Measurements from ENCODE around the gene PXDC1.
"Not testable (repeated sequence)": the region's sequence is repeated elsewhere in the genome, so short reads cannot be mapped to it uniquely, and the experiment has no call there.

The PXDC1 gene

DNA sequence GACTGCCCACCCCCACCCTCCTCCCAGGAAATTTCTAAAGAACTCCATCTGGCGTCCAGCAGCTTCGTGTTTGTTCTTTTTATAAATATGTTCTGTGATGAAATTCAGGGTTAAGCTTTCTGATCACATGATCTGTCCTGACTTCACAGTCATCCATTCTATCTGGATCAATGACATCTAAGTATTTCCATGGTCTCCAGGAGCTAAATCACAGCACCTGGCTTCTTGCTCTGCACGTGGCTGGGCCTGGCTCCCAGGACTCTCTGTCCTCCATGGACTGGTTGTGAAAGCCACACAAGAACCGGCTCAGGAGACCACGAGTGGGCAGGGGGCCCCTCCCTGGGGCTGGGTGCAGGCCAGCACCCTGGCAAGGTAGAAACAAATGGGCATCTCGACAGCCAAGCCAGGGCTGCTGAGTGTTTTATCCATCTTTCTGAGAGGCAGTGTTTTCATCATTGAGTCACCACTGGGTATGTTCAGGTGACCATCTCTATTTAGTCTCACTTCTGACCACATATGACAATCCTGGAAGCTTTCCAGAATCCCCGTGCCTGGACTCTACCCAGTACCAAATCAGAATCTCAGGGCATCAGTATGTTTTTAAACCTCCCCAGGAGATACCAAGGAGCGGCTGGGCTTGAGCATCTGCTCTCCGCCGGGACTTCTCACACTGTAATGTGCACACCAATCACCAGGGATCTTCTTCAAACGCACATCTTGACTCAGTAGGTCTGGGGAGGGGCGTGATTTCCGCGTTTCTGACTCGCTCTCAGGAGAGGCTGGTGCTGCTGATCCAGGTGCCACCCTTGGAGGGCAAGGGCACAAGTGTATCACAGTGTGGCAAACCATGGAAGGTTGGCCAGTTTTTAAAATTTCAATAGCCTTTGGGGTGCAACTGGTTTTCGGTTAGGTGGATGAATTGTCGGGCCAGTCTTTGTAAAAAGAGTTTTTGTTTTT is 31.6 kb upstream of the PXDC1 start:
- DNase-seq (ENCODE audit: low read depth), result peak; percentile 56

GRCh38 chr6:3781504-3781903 is 30.0 kb upstream of the PXDC1 start:
- DNase-seq (ENCODE audit: low read depth), result no peak

GRCh38 chr6:3779574-3779849 is 28.0 kb upstream of the PXDC1 start:
- no peak for DNase-seq (ENCODE audit: low read depth)

DNA sequence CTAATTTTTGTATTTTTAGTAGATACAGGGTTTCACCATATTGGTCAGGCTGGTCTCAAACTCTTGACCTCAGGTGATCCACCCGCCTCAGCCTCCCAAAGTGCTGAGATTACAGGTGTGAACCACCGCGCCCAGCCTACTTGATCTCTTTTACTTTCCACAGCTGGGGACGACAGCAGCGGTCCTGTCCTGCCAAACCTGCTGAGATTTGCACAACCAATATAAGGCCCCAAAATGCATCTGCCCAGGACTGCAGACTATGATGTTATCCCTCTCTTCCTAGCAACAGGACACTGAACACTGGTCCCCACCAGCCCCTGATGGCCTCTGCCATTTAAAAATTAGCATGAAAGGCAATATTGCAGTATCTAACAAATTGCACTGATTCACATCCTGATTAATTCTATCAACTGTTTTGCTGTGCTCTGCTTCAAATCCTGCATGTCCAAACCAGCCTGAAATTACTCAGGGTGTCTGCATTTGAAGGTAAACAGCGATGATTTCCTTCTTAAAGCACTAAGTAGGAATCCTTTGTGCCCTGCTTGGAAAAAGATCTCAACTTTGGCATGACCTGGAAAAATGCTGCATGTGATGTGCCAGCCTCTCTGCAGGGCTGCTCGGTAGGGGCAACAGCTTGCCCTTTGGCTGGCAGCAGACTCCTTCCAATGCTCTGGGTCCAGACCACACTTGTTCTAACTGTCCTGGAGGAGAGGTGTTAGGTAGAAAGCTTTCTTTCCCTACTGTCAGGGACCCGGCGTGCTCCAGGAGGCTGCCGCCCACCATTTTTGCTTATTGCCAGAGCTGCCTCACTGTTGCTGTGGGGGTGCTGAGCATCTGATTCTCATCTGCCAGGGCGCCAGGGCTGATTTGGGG is 27.4 kb upstream of the PXDC1 start:
- no peak for DNase-seq (ENCODE audit: low read depth)

DNA sequence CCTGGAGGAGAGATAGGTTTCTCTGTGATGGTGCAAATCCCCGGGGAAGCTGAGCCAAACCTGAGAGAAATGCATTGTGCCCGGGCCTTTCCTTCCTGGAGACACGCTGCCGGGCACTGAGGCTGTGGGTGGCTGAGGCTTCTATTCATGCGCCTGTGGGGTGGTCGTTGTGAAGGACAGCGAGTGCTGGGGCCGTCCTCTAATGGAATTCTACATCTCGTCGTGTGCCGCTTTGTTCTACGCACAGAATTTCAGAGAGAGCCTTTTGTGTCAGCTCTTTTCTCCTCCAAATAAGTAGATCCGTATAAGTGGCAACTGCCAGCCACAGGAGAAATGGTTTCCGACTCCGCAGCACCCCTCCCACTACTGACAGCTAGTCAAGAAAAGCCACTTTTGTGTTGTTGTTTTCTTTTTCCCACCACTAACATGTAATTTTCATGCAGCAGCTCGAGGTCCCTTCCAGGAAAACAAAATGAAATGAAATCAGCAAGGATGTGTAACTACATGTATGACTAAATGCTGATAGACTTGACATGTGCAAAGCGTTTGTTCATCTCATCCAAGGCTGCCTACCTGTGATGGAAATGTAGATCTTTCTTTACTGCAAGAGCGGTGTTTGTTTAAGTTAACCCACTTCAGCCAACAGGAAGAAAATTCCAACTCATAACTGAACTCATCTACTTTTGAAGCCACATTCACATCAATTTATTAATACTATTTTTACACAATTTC is 26.4 kb upstream of the PXDC1 start:
- DNase-seq (ENCODE audit: low read depth), result no peak

DNA sequence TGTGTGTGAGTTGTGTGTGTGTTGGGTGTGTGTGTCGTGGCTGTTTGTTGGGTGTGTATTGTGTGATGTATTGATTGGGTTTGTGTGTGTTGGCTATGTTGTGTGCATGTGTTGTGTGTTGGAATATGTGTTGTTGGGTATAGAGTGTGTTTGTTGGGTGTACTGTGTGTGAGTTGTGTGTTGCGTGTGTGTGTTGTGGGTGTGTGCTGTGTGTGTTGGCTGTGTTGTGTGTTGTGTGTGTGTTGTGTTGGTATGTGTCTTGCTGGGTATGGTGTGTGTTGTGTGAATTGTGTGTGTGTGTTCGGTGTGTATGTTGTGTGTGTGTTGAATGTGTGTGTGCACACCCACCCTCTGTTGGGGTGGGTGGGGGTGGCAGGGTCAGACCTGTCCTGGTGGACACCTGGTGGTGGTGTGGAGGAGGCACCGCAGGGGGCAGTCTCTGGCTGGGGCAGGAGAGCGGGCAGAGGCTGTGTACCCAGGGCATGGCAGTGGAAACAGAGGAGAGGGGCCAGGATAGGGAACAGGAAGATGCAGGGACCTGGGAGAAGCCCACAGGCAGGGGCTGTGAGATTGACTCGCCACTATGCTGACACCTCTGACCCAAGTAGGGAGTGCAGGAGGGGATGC is 25.5 kb upstream of the PXDC1 start:
- no peak for DNase-seq (ENCODE audit: low read depth)

GRCh38 chr6:3775847-3776246 is 24.3 kb upstream of the PXDC1 start:
- DNase-seq (ENCODE audit: low read depth), result no peak

DNA sequence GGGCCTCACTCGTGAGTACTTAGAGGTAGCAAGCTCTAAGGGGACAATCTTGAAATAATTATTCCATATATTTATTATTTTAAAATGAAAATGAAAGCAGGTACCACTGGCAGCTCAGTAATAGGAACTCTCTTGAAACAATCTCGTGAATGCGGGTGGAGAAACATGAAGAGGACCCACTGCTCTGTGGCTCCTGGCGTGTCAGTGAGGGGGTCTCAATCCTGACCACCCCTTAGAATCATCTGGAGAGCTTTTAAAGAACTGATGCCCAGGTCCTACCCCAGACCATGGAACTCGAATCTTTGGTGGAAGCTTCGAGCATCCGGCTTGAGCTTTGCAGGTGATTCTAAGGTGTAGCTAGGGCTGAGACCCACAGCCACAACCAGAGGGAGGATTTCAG is 23.9 kb upstream of the PXDC1 start:
- DNase-seq (ENCODE audit: low read depth), result no peak

GRCh38 chr6:3773678-3774298 is 22.3 kb upstream of the PXDC1 start:
- DNase-seq (ENCODE audit: low read depth), result peak; percentile 60

DNA sequence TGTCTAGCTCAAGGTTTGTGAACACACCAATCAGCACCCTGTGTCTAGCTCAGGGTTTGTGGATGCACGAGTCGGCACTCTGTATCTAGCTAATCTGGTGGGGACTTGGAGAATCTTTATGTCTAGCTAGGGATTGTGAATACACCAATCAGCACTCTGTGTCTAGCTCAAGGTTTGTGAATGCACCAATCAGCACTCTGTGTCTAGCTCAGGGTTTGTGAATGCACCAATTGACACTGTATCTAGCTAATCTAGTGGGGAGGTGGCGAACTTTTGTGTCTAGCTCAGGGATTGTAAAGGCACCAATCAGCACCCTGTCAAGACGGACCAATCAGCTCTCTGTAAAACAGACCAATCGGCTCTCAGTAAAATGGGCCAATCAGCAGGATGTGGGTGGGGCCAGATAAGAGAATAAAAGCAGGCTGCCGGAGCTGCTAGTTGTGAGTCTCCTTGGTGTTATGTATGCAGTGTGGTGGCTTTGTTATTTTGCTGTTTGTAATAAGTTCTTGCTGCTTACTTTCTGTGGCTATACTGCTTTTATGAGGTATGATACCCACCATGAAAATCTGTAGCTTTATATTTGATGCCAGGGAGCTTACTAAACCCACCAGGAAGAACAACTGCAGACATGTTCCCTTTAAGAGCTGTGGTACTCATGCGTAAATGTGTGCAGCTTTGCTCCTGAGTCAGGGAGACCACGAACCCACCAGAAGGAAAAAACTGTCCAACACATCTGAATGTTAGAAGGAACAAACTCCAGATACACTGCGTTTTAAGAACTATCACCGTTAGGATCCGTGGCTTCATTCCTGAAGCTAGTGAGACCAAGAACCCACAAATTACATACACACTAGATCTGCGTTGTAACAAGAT is 20.9 kb upstream of the PXDC1 start:
- not testable (repeated sequence) for DNase-seq (ENCODE audit: low read depth)

GRCh38 chr6:3771407-3772011 is 20.0 kb upstream of the PXDC1 start:
- DNase-seq (ENCODE audit: low read depth), result no peak

DNA sequence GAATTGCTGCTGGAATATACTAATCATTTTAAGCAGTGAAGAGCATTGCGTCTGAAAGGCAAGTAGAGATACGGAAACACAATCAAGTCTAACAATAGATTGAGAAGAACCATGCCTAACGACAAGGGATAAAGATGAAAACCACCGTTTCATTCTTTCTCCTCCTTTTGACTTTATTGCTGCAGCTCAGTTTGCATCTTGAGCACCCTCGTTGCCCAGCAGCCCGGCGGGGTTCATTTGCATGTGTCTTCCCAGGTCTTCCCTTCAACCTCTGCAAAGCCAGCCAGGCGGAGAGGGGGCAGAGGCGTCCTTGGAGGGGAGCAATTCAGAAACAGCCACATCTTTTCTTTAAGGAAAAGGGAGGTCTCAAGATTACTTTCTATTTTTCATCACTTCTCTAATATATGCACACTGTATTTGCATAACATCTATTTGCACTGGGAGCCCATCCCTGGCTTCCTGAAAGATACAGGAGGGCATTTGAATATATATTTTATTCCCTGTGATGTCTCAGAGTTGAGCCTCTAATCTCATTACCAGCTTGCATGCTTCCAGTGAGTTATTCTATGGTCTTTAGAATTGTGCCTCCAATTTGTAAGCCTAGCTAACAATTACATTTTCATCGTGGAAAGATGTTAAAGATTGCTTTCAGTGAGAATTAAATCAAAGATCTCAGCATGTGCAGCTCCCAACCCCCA is 18.7 kb upstream of the PXDC1 start:
- no peak for DNase-seq (ENCODE audit: low read depth)

GRCh38 chr6:3769610-3770009 is 18.1 kb upstream of the PXDC1 start:
- DNase-seq (ENCODE audit: low read depth), result peak; percentile 67

GRCh38 chr6:3768502-3768901 is 17.0 kb upstream of the PXDC1 start:
- DNase-seq (ENCODE audit: low read depth), result no peak

DNA sequence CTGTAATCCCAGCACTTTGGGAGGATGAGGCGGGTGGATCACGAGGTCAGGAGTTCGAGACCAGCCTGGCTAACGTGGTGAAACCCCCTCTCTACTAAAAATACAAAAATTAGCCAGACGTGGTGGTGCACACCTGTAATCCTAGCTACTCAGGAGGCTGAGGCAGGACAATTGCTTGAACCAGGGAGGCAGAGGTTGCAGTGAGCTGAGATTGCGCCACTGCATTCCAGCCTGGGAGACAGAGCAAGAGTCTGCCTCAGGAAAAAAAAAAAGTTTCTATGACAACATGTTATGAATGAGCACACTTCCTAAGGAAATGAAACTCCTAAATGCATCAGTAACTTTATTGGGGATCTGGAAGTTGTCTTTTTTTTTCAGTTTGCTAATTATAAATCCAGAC is 16.0 kb upstream of the PXDC1 start:
- DNase-seq (ENCODE audit: low read depth), result peak; percentile 61

DNA sequence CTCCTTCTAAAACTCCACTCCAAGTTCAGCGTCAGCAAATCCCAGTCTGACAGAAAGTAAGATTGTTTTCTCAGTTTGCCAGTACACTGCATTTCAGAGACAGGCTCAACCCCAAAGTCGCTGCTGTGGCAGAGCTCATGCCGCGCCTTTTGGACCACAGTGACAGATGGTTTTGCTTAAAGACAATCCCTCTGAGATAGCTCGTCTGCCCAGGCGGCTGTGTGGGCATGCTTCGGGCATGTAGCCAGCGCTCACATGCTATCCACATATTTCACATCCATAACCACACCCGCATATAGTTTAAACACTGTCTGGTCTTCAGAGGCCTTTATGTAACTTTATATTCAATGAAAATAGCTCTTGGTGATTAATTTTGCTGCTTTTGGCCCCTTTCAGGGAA is 14.7 kb upstream of the PXDC1 start:
- no peak for DNase-seq (ENCODE audit: low read depth)

DNA sequence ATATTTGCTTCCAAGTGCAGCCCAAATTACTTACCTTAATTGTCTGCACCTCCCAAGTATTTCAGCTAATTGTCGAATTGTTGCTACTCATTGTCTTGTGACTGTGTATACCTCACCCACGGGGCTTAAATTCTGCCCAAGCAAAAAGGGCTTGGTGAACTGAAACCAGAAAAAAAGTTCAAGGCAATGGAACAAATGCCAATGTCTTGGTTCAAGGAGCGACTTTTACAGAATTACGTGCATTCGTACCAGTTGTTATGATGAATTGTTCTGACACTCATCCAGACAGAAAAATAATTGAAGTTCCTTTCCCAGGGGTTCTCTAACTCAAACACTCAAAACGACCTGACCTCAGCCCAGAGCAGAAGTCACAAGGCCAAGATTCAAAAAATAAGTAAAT is 13.9 kb upstream of the PXDC1 start:
- DNase-seq (ENCODE audit: low read depth), result no peak

DNA sequence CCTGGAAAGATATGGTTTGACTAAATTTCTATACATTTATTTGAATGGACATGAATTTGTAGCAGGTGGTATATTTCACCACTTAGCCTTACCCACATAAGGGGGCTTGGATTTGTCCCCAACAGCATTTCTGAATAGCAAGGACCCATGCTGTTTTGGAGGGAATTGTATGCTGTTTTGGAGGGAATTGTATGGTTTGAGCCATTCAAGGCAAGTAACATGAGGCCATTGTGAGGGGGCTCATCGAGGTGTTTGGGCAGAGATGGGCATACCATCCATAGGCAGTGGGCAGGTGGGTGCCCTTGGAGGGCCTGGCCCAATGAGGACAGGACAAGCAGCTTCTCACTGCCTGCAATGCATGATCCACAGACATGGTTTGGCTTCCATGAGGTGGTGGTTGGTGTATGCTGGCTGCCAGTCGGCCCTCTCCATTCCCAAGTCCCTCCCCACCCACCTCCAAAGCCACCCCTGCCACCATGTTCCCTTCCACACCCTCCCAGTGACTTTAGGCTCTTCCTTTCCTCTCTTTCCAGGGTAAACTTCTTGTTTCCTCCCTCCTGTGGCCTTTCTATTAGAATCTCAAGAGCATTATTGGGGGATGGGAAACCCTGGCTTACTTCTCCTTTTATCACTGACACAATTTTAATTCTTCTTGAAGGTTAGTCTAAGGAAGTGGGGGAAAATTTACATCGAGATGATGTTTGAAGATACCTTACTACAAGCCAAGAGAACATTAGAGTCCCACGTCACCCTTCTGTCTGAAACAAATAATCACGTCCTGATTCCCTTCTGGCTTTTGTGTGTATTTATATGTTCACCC is 13.2 kb upstream of the PXDC1 start:
- DNase-seq (ENCODE audit: low read depth), result no peak

GRCh38 chr6:3762852-3763251 is 11.3 kb upstream of the PXDC1 start:
- DNase-seq (ENCODE audit: low read depth), result no peak

Measured in iris pigment epithelial cell (primary cell).